AG04449 (cell line): ENCODE results near the gene MYH6.

Source experiments
- CTCF ChIA-PET: fragments of 350-600 bp; formaldehyde crosslinking; extraction: SDS; loops from one replicate; lab custom pipeline; 2021; ENCODE audit warnings: antibody characterized with exemption; lab: Yijun Ruan, JAX
- POLR2A ChIA-PET: fragments of 400-600, 350-600 bp; formaldehyde crosslinking; extraction: SDS; loops from one replicate; lab custom pipeline; 2020; ENCODE audit warnings: antibody characterized with exemption, inconsistent platforms; lab: Yijun Ruan, JAX
- DNase-seq: peaks from one replicate; pipeline ENCODE4 v3.0.0-alpha.2; 2010; ENCODE audit warnings: low read depth, low spot score
- H3K4me3 ChIP-seq: 2 replicates; pipeline ENCODE4 v1.5.1; 2011; ENCODE audit warnings: low read depth, mild to moderate bottlenecking, control low read depth, low read length
- CTCF ChIP-seq: IDR thresholded peaks from one replicate; pipeline ENCODE4 v1.5.1; 2011; ENCODE audit warnings: mild to moderate bottlenecking, moderate library complexity, low read length, control low read depth, inconsistent platforms; ENCODE audit not compliant: insufficient read depth; ENCODE audit errors: missing control alignments

The MYH6 gene

GRCh38 chr14:23447361-23448350, 39.6 kb upstream of the MYH6 start:
- CTCF ChIA-PET = interaction anchor here (0.6 to 1.0 kb wide), 2 partner anchors 11 to 21 kb away, joined by 3 read pairs; no protein-coding TSS in a partner anchor
- POLR2A ChIA-PET = no interaction called here
- no peak overlapping the region for H3K4me3 ChIP-seq
- TF ChIP-seq CTCF = no peak
- no peak for DNase-seq

- H3K4me3 ChIP-seq = no peak overlapping the region
- ChIA-PET POLR2A (no interaction called here), CTCF (no interaction called here)
- TF ChIP-seq CTCF = no peak
- DNase-seq = no peak
Observed at GRCh38 chr14:23446291-23446851, 38.3 kb upstream of the MYH6 start.

- ChIA-PET CTCF (interaction anchor here (1.0 kb wide), 1 partner anchor 29 kb away, joined by 3 read pairs; no protein-coding TSS in a partner anchor), POLR2A (no interaction called here)
- no peak overlapping the region for H3K4me3 ChIP-seq
- DNase-seq = no peak
- TF ChIP-seq CTCF = no peak
Observed at GRCh38 chr14:23445773-23446172, 37.7 kb upstream of the MYH6 start.

- H3K4me3 ChIP-seq = no peak overlapping the region
- POLR2A ChIA-PET = no interaction called here
- no peak for TF ChIP-seq CTCF
- DNase-seq = no peak
- CTCF ChIA-PET = interaction anchor here (0.8 to 1.4 kb wide), 3 partner anchors 20 to 64 kb away, joined by 3 read pairs; no protein-coding TSS in a partner anchor
Observed at GRCh38 chr14:23444314-23444713, 36.2 kb upstream of the MYH6 start.

GRCh38 chr14:23443881-23444280, 35.8 kb upstream of the MYH6 start:
- no peak overlapping the region for H3K4me3 ChIP-seq
- no peak for TF ChIP-seq CTCF
- POLR2A ChIA-PET = no interaction called here
- DNase-seq = no peak
- CTCF ChIA-PET = interaction anchor here (0.8 to 1.4 kb wide), 3 partner anchors 21 to 64 kb away, joined by 3 read pairs; no protein-coding TSS in a partner anchor

- no peak overlapping the region for H3K4me3 ChIP-seq
- ChIA-PET CTCF (interaction anchor here (1.2 kb wide), 1 partner anchor 63 kb away, joined by 3 read pairs; no protein-coding TSS in a partner anchor), POLR2A (no interaction called here)
- TF ChIP-seq CTCF = no peak
- no peak for DNase-seq
Observed at GRCh38 chr14:23443411-23443812, 35.3 kb upstream of the MYH6 start.
